OCI-LY7 (cell line): Measurements from ENCODE around the gene PGRMC2. TPM values are rescaled to one million over a fixed set of nuclear protein-coding genes. Genes with fewer than 3 reads are reported as not detected.

Experiments
- BruUV-seq: library from RNA; stranded (reverse); fragments of 400-500 nt; replicated peaks from 2 replicates; lab custom pipeline; 2021; lab: Mats Ljungman, UMichigan
- CTCF ChIA-PET: fragments of 300-600 bp; sonication (Branson Sonifier 250); formaldehyde crosslinking; loops from one replicate; lab custom pipeline; 2022; ENCODE audit warnings: antibody characterized with exemption; ENCODE audit not compliant: unreplicated experiment; lab: Charles Lee
- POLR2A ChIA-PET: fragments of 300-600 bp; sonication (Branson Sonifier 250); formaldehyde crosslinking; loops from one replicate; lab custom pipeline; 2022; ENCODE audit warnings: antibody characterized with exemption; lab: Charles Lee
- DNase-seq: peaks from one replicate; pipeline ENCODE4 v3.0.0-alpha.2; 2015; ENCODE audit warnings: low spot score
- H2AFZ ChIP-seq: fragments of 200-600 bp; sonication (generic), shearing (Covaris generic); 2 replicates; pipeline ENCODE4 v1.6.1; 2014; ENCODE audit warnings: mild to moderate bottlenecking, antibody characterized with exemption, low read length, moderate library complexity
- H3K27ac ChIP-seq: fragments of 200-600 bp; sonication (generic); 2 replicates; pipeline ENCODE4 v1.5.1; 2014; ENCODE audit warnings: mixed run types, low read depth, mild to moderate bottlenecking, moderate library complexity, low read length, inconsistent platforms; ENCODE audit not compliant: poor library complexity, severe bottlenecking
- H3K36me3 ChIP-seq: fragments of 200-600 bp; sonication (generic); 2 replicates; pipeline ENCODE4 v1.6.1; 2014; ENCODE audit warnings: mild to moderate bottlenecking, antibody characterized with exemption, low read length, moderate library complexity, mixed read lengths; ENCODE audit not compliant: insufficient read depth
- H3K4me1 ChIP-seq: fragments of 200-600 bp; sonication (generic); 2 replicates; pipeline ENCODE4 v1.5.1; 2014; ENCODE audit warnings: mild to moderate bottlenecking, low read length; ENCODE audit not compliant: insufficient read depth, poor library complexity, severe bottlenecking
- H3K4me2 ChIP-seq: fragments of 200-600 bp; sonication (generic); 2 replicates; pipeline ENCODE4 v1.6.1; 2014; ENCODE audit warnings: mild to moderate bottlenecking, low read length
- H3K4me3 ChIP-seq: fragments of 200-600 bp; sonication (generic); 2 replicates; pipeline ENCODE4 v1.5.1; 2014; ENCODE audit warnings: mild to moderate bottlenecking, low read depth, low read length; ENCODE audit not compliant: poor library complexity, severe bottlenecking
- H3K79me2 ChIP-seq: fragments of 200-600 bp; sonication (generic); 2 replicates; pipeline ENCODE4 v1.6.1; 2016; ENCODE audit warnings: low read depth, mild to moderate bottlenecking, low read length, moderate library complexity, mixed read lengths; ENCODE audit not compliant: insufficient read depth
- H3K9me2 ChIP-seq: fragments of 200-600 bp; sonication (generic); 2 replicates; pipeline ENCODE4 v1.6.1; 2016; ENCODE audit warnings: mild to moderate bottlenecking, low read length, mixed read lengths; ENCODE audit not compliant: insufficient read depth
- H3K9me3 ChIP-seq: fragments of 200-600 bp; sonication (generic); 2 replicates; pipeline ENCODE4 v1.6.1; 2014; ENCODE audit warnings: mild to moderate bottlenecking, mixed run types, low read length, mixed read lengths
- H4K20me1 ChIP-seq: fragments of 200-600 bp; sonication (generic); 2 replicates; pipeline ENCODE4 v1.6.1; 2014; ENCODE audit warnings: mild to moderate bottlenecking, antibody characterized with exemption, low read length, moderate library complexity, mixed read lengths; ENCODE audit not compliant: insufficient read depth
- CTCF ChIP-seq: fragments of 200-600 bp; sonication (generic); conservative IDR thresholded peaks from 2 replicates; pipeline ENCODE4 v1.5.1; 2014; ENCODE audit warnings: mild to moderate bottlenecking, antibody characterized with exemption, low read length, moderate library complexity, mixed read lengths
- EZH2phosphoT487 ChIP-seq: fragments of 200-600 bp; sonication (generic); IDR thresholded peaks from 2 replicates; pipeline ENCODE4 v1.6.1; 2018; ENCODE audit warnings: low read depth, borderline replicate concordance, mild to moderate bottlenecking, mixed run types, antibody characterized with exemption, low read length, moderate library complexity, mixed read lengths
- intact Hi-C: fragments of 100-400 bp; cut with micrococcal nuclease; formaldehyde crosslinking; loops from one replicate; pipeline ENCODE4 v1.10.0; 2022; ENCODE audit not compliant: unreplicated experiment
- total RNA-seq, 2 experiments: library from RNA; depleted of rRNA in 1 of 2; stranded (reverse); fragments of >200 nt in 1 of 2; shearing (Covaris generic) in 1 of 2; gene quantifications; 2 replicates each; pipeline ENCODE4 v1.2.3, GENCODE V29; 2014 to 2022

PGRMC2 gene
- total RNA-seq, 2 experiments from 2014 or later = 10.5 to 45.3 TPM

- H3K4me1 ChIP-seq = peaks cover 25% of the 10 kb centered on the region
- H3K79me2 ChIP-seq = peaks cover 54% of the 10 kb centered on the region
- intact Hi-C loops = loop anchor here (1.0 to 5.0 kb wide), 5 partner anchors 226 to 805 kb away; partner anchors contain the start of genes ABHD18, JADE1, LARP1B and MFSD8
- no peak for TF ChIP-seq CTCF
- no peak for TF ChIP-seq EZH2phosphoT487
- ChIA-PET CTCF (no interaction called here), POLR2A (interaction anchor here (0.6 to 1.4 kb wide), 6 partner anchors 12 to 806 kb away, joined by 3 to 7 read pairs (median 4); partner anchors contain the start of genes ABHD18 and MFSD8)
- H3K9me2 ChIP-seq = no peaks in the 10 kb centered on the region
- peak overlapping the region; percentile 98 for H3K4me3 ChIP-seq
- H3K36me3 ChIP-seq = peaks cover 21% of the 10 kb centered on the region
- peak; percentile 99 for DNase-seq
- H4K20me1 ChIP-seq = peaks cover 22% of the 10 kb centered on the region; the same call in 1 of the 2 replicates
- peak overlapping the region; percentile 68; the same call in 1 of the 2 replicates for H2AFZ ChIP-seq
- no peaks in the 10 kb centered on the region for H3K9me3 ChIP-seq
- H3K27ac ChIP-seq = peak overlapping the region; percentile 72
- peak overlapping the region; percentile 89 for H3K4me2 ChIP-seq
- no TSS peak for BruUV-seq
Measured at GRCh38 chr4:128287871-128288688, 467 bp upstream of the PGRMC2 start.

- POLR2A ChIA-PET = interaction anchor here (0.6 to 2.1 kb wide), 9 partner anchors 10 to 808 kb away, joined by 3 to 11 read pairs (median 4); partner anchors contain the start of genes ABHD18, MFSD8 and SCLT1
- no peak for TF ChIP-seq CTCF
- no peak for TF ChIP-seq EZH2phosphoT487
- intact Hi-C loops = loop anchor here (2.0 to 5.0 kb wide), 3 partner anchors 224 to 806 kb away; partner anchors contain the start of genes ABHD18, LARP1B, MFSD8 and SCLT1
- DNase-seq = peak; percentile 58
- H3K9me2 ChIP-seq = no peaks in the 10 kb centered on the region
- no TSS peak for BruUV-seq
- H3K4me3 ChIP-seq = peak overlapping the region; percentile 98
- peak overlapping the region; percentile 72 for H3K27ac ChIP-seq
- peaks cover 69% of the 10 kb centered on the region for H3K79me2 ChIP-seq
- peaks cover 22% of the 10 kb centered on the region; the same call in 1 of the 2 replicates for H4K20me1 ChIP-seq
- H3K4me1 ChIP-seq = peaks cover 25% of the 10 kb centered on the region
- peak overlapping the region; percentile 23; the same call in 1 of the 2 replicates for H2AFZ ChIP-seq
- peaks cover 36% of the 10 kb centered on the region for H3K36me3 ChIP-seq
- CTCF ChIA-PET = interaction anchor here (0.6 kb wide), 1 partner anchor 19 kb away, joined by 3 read pairs; no protein-coding TSS in a partner anchor
- H3K9me3 ChIP-seq = 0 out of 2 replicates have a peak, but pooled peaks cover 3% of the 10 kb centered on the region
- peak overlapping the region; percentile 91 for H3K4me2 ChIP-seq
Measured at GRCh38 chr4:128286474-128287058, 1.0 kb downstream of the PGRMC2 start.
